Stimulated activated CD4-positive, alpha-beta T cell treated with anti-CD3 and anti-CD28 coated beads, Interleukin-2, amount 100 ng/mL, for 24 hours (primary cell): ENCODE results near the gene ANXA6.

Source experiments
- DNase-seq, 2 donors: peaks; one replicate each; pipeline ENCODE4 v3.0.0-alpha.2; 2020

ANXA6 gene

DNA sequence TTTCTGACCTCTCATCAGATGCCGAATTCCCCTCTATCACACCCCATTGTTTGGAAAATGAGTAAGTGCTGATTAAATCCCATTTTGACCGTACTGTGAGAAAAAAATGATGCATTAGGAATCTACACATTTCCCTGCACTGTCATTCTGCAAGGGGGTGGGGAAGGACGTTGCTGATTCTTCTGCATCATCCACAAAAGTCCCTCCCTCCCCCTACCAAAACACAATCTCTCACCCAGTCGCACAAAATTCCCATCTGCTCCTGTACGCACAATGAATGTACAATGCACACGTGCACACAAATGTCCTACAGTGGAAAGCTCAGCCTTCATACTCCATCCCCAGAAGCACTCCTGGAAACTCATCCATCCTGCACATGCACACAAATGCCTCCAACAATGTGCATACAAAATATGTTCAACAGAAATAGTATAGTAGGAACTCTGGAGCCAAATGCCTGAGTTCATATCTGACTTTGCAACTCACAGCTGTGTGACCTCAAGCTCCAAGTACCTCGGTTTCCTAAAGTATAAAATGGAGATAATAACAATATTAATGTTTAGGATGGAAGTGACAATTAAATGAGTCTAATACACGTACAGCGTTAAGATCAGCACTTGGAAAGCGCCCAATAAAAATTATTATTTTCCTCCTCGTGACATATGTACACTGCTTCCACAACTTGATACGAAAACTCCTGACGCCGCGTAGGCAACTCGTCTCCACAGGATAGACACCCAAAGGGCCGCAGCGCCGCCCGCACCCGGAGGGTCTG, 77.6 kb downstream of the ANXA6 start:
- DNase-seq = peak; percentile 55 to 68

DNA sequence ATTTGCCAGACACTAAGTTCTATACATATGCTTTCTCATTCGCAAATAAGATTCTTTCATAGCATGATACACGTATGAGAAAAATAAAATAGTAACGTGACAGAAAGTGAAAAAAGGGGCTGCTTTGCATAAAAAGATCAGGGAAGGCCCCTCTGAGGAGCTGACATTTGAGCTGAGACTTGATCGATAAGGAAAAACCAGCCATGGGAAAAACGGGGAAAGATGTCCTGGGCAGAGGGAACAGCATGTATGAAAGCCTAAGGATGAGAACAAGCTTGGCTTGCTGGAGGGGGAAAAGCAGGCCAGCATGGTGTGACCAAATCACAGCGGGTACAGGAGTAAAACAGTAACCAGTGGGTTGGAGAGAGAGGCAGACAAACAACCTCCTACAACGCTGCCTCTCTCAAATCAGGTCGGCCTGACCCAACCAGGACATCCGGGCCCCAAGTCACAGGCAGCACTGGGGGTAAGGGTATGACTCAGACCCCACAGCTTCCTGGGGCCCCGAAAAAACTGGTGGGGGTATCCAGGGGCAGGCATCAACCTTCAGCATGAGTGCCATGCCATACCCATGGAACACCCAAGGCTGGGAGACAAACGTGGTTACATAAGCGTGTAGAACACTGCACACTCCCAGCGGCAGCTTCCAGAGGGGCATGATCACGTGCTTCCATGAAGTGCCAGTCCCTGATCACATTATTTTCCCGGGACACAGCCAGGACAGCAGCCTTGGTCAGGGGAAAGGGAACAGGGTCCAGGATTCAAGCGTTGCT, 78.9 kb downstream of the ANXA6 start:
- peak; percentile 77 to 79 for DNase-seq

GRCh38 chr5:151077967-151078366, 79.6 kb downstream of the ANXA6 start:
- no peak for DNase-seq

GRCh38 chr5:151077419-151077818, 80.2 kb downstream of the ANXA6 start:
- DNase-seq = no peak

GRCh38 chr5:151076616-151077015, 81.0 kb downstream of the ANXA6 start:
- DNase-seq = no peak

DNA sequence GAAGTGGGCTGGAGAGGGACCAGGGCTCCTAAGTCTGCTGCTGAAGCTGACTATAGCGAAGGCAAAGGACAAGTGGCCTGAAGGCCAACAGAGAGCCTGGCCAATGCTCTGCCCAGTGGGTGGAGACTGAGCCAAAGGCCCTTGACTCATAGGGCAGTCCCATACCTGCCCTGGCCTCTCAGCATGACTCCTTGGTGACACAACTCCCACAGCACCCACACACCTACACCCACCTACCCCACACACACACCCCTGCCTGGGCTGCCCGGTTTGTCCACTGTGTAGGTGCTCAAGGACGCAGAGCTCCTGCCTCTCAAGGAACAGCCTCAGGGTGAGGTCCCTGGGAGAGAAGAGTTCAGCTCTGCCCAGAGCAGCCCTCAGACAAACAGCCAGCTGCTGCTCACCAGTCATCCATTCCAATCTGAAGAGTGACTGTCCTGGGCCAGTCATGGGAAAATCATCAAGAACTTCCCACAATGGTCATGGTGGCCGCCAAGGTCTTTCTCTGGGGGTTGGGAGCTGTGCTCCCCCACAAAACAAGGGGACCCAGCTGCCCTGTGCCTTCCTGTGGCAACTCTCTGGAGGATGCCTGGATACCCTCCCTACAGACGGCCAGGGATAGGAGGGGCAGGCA, 81.8 kb downstream of the ANXA6 start:
- peak in 1 of 2 donors; percentile 44 for DNase-seq

DNA sequence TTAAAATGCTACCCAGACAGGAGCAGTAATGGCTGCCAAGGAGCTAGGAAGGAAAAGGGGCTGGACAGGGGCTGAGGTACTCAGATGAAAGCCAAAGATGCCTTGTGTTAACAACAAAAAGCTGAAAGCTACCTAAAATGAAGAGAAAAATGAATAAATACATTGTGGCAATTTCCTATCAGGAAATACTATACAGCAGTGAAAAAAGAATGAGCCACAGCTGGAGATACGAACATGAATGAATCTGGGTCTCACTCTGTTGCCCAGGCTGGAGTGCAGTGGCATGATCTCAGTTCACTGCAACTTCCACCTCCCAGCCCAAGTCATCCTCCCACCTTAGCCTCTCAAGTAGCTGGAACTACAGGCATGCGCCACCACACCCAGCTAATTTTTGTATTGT, 83.0 kb downstream of the ANXA6 start:
- no peak for DNase-seq

GRCh38 chr5:151073280-151073679, 84.3 kb downstream of the ANXA6 start:
- no peak for DNase-seq

GRCh38 chr5:151072630-151073025, 85.0 kb downstream of the ANXA6 start:
- DNase-seq = no peak

- DNase-seq = no peak
These were observed 85.5 kb downstream of the ANXA6 start for GRCh38 chr5:151071848-151072629.

DNA sequence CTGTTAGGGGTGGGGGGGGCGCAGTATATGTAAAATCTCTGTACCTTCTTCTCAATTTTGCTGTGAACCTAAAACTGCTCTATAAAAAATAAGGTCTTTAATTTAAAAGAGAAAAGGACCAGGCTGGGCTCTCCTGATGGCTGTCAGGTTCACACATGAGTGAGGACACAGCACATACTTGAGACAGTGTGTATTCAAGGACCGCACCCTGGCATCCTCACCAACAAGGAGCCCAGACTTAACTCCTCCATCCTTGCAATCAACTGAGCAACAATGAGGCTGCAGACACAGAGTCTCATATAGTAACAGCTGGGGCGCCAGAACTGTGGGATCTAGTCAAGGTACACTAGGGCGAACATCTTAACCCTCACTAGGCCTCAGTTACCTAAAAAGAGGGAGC, 86.6 kb downstream of the ANXA6 start:
- DNase-seq = no peak

- DNase-seq = no peak
These were observed 87.1 kb downstream of the ANXA6 start for GRCh38 chr5:151070449-151070848.

DNA sequence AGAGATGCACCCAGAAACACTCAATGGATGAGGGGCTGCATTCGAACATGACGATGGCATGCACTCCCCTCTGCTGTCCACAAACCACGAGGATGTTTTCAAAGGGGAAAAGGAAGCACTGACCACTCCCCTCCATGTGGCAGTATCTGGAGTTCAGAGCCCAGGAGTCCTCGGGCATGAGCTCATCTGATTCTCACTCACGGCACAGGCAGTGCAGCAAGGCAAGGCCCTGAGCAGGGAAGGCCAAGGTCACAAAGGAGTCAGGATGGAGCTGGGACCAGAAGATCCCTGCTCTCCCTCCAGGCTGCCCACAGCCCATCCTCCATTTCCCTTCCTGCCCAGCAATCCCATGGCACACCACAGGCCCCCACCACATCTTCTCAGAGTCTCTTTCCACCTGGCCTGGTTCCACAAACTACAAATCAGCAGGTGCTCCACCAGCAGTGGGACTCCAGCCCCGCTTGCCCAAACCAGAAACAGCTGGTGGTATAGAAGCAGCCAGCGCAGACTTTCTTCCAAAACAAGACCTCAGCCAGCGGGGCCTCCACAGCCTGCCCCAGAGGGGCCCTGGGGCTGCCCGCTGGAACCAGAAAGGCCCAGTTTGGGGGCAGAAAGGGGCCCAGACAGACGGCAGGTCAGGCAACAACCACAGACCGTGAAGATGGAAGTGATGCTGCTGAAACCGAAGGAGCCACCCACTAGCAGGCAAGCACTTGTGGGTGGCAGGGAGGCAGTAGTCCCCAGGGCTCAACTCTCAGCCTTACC, 89.0 kb downstream of the ANXA6 start:
- DNase-seq = peak; percentile 59 to 69

DNA sequence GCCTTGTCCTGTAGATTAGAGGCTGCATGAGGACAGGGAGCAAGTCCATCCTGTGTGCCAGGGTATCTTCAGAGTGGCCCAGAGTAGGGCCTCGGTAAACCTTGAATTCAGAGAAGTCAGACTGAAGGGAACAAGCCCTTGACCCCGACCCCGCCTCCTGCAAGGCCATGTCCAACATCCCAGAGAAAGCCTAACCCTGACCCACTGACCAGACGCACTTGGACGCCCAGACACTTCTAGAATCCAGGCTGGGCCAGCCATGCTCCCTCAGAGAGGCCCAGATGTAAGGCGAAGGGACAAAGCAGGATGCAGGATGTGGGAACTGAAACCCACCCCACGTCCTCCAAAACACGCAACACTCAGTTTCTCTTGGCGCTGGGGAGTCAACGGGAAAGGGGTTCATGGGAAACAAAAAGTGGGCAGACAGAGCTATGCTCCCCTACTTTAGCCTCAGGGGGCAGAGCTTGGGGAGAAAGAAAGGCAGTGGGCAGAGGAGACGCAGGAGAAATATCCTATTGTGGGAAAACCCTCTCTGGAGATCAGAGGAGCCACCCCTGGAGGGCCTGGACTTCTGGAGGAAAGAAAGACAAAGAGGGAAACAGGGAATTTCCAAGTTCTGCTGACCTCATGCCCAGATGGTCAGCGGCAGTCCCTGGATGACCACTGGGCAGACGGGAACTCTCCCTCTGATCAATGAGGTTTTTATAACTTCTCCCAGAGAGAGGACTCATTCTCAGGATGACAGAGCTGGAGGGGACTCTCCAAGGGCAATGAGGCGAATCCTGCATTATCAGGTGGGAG, 89.7 kb downstream of the ANXA6 start:
- DNase-seq = no peak

GRCh38 chr5:151066920-151067319, 90.7 kb downstream of the ANXA6 start:
- DNase-seq = no peak

GRCh38 chr5:151065609-151066008, 92.0 kb downstream of the ANXA6 start:
- no peak for DNase-seq

GRCh38 chr5:151064916-151065499, 92.6 kb downstream of the ANXA6 start:
- no peak for DNase-seq

- DNase-seq = no peak
These were observed 94.2 kb downstream of the ANXA6 start for GRCh38 chr5:151063142-151063989.

- no peak for DNase-seq
These were observed 95.0 kb downstream of the ANXA6 start for GRCh38 chr5:151062405-151063141.
